Testis (tissue), 2 donors: ENCODE results near the gene FAHD2A.

ENCODE experiments used
- CTCF ChIP-seq, 3 experiments: fragments of 450-650 bp in 2 of 3; fragments of 200-600 bp in 1 of 3; sonication (generic) in 1 of 3; IDR thresholded peaks; one replicate each; pipeline ENCODE4 v1.5.1; 2016 to 2019; ENCODE audit warnings: antibody characterized with exemption in 3 of 3, mild to moderate bottlenecking in 2 of 3, moderate library complexity in 1 of 3
- POLR2A ChIP-seq: fragments of 450-650 bp; IDR thresholded peaks from one replicate; pipeline ENCODE4 v1.6.1; 2017; ENCODE audit warnings: antibody characterized with exemption, mild to moderate bottlenecking, moderate library complexity

- TF ChIP-seq POLR2A (no peak), CTCF (IDR thresholded peaks at IDR 0.05) (no peak)
Measured at GRCh38 chr2:95372216-95372829, 30.2 kb upstream of the FAHD2A start.
